ENCODE results near the gene STPG2.

GRCh38 chr4:97819294-97819693 lies 324.0 kb downstream of the STPG2 start:
- TF ChIP-seq CTCF (IDR thresholded peaks at IDR 0.05) (no peak), POLR2A (IDR thresholded peaks at IDR 0.05) (no peak)
